K562 (cell line): ENCODE measurements around the gene ADGRA1. TPM values are rescaled to one million over a fixed set of nuclear protein-coding genes. Genes with fewer than 3 reads are reported as not detected.

Experiments used
- ATAC-seq: fragments of 200-7000 bp; cut with Tn5 transposase; 3 replicates; pipeline ENCODE4 v1.9.1; 2020; ENCODE audit warnings: moderate library complexity
- BruUV-seq: library from RNA; stranded (reverse); fragments of 400-500 nt; replicated peaks from 2 replicates; lab custom pipeline; 2021; lab: Mats Ljungman, UMichigan
- CTCF ChIA-PET: fragments of 300-600 bp; formaldehyde crosslinking; extraction: SDS; loops from one replicate; lab custom pipeline; 2021; ENCODE audit warnings: low intra/inter-chr PET ratio; lab: Yijun Ruan, JAX
- POLR2A ChIA-PET: fragments of 300-600, 350-650 bp; sonication (Branson Sonifier 250); formaldehyde crosslinking; extraction: SDS; loops from one replicate; lab custom pipeline; 2021; ENCODE audit warnings: antibody characterized with exemption, inconsistent platforms; lab: Yijun Ruan, JAX
- DNase-seq, 4 experiments: peaks; one replicate each; pipeline versions ENCODE4 v3.0.0 to v3.0.0-alpha.2; 2011 to 2018; ENCODE audit warnings: low spot score in 3 of 4, mixed read lengths in 3 of 4; ENCODE audit errors: extremely low read depth in 1 of 4
- FAIRE-seq: peaks from 2 replicates; lab custom pipeline; 2011; peaks lifted over from hg19 to GRCh38; lab: Jason Lieb, UNC
- H2AFZ ChIP-seq: 2 replicates; pipeline ENCODE4 v1.6.0; 2011; ENCODE audit warnings: low read depth, low read length, control low read depth, inconsistent platforms
- H3K27ac ChIP-seq: fragments of 200-600 bp; 3 replicates; pipeline ENCODE4 v1.8.0; 2011; ENCODE audit warnings: low read depth, mild to moderate bottlenecking, control low read depth, inconsistent platforms, low read length, moderate library complexity, mixed read lengths; ENCODE audit errors: extremely low read depth
- H3K27me3 ChIP-seq, 2 experiments: fragments of 300-600 bp in 1 of 2; 2 replicates in 1 of 2; 3 replicates in 1 of 2; pipeline versions ENCODE4 v1.6.0 to v1.8.0; 2011; ENCODE audit warnings: inconsistent platforms in 2 of 2, low read length in 2 of 2, mild to moderate bottlenecking in 1 of 2, mixed read lengths in 1 of 2, moderate library complexity in 1 of 2; ENCODE audit not compliant: control insufficient read depth in 2 of 2, insufficient read depth in 2 of 2
- H3K36me3 ChIP-seq: fragments of 300-600 bp; 3 replicates; pipeline ENCODE4 v1.8.0; 2011; ENCODE audit warnings: mild to moderate bottlenecking, low read length, inconsistent platforms; ENCODE audit not compliant: control insufficient read depth, insufficient read depth
- H3K4me1 ChIP-seq, 2 experiments: fragments of 200-600 bp in 1 of 2; replicated peaks in 1 of 2; 2 replicates in 1 of 2; 3 replicates in 1 of 2; pipeline versions ENCODE4 v1.5.1 to v1.8.0; 2011; ENCODE audit warnings: inconsistent platforms in 2 of 2, low read length in 2 of 2, mild to moderate bottlenecking in 1 of 2, mixed read lengths in 1 of 2, moderate library complexity in 1 of 2; ENCODE audit not compliant: control insufficient read depth in 2 of 2, insufficient read depth in 2 of 2
- H3K4me2 ChIP-seq: 2 replicates; pipeline ENCODE4 v1.6.1; 2011; ENCODE audit warnings: low read length, control low read depth, inconsistent platforms, mixed read lengths; ENCODE audit not compliant: insufficient read depth
- H3K4me3 ChIP-seq: fragments of 200-600 bp; sonication (generic), shearing (Covaris generic); 2 replicates; pipeline ENCODE4 v1.5.1; 2016; ENCODE audit warnings: control low read depth, inconsistent platforms
- H3K79me2 ChIP-seq: fragments of 200-600 bp; 3 replicates; pipeline ENCODE4 v1.8.0; 2011; ENCODE audit warnings: low read length, inconsistent platforms; ENCODE audit not compliant: control insufficient read depth, insufficient read depth
- H3K9ac ChIP-seq, 2 experiments: 2 replicates each; pipeline versions ENCODE4 v1.6.0 to v1.6.1; 2011; ENCODE audit warnings: low read depth in 2 of 2, low read length in 2 of 2, control low read depth in 1 of 2, inconsistent platforms in 1 of 2, mild to moderate bottlenecking in 1 of 2, mixed read lengths in 1 of 2; ENCODE audit not compliant: insufficient read depth in 1 of 2
- H3K9me1 ChIP-seq: one replicate; pipeline ENCODE4 v1.6.0; 2011; ENCODE audit warnings: inconsistent platforms, mild to moderate bottlenecking, low read length, moderate library complexity; ENCODE audit not compliant: control insufficient read depth, insufficient read depth
- H3K9me3 ChIP-seq: replicated peaks from 2 replicates; pipeline ENCODE4 v1.5.1; 2011; ENCODE audit warnings: low read depth, low read length, inconsistent platforms; ENCODE audit not compliant: control insufficient read depth, insufficient read depth
- H4K20me1 ChIP-seq: replicated peaks from 2 replicates; pipeline ENCODE4 v1.6.1; 2011; ENCODE audit warnings: low read length, inconsistent platforms, mixed read lengths; ENCODE audit not compliant: control insufficient read depth, insufficient read depth
- ARID3A ChIP-seq: IDR thresholded peaks from 2 replicates; pipeline ENCODE4 v1.6.1; 2012; ENCODE audit warnings: low read depth, low read length, improper control_type of control experiment, borderline replicate concordance
- ARID3B ChIP-seq: fragments of 250-450 bp; sonication (Bioruptor Pico); IDR thresholded peaks from 2 replicates; pipeline ENCODE4 v1.4.0; 2020; ENCODE audit warnings: borderline replicate concordance
- BDP1 ChIP-seq: IDR thresholded peaks from 3 replicates; pipeline ENCODE4 v1.6.1; 2011; ENCODE audit not compliant: insufficient read length, insufficient read depth
- BRD4 ChIP-seq: fragments of 200-600 bp; sonication (generic); IDR thresholded peaks from 2 replicates; pipeline ENCODE4 v1.6.1; 2017; ENCODE audit warnings: inconsistent platforms
- JUND ChIP-seq, 2 experiments: IDR thresholded peaks; 2 replicates in 1 of 2; 3 replicates in 1 of 2; pipeline ENCODE4 v1.6.1; 2011; ENCODE audit warnings: borderline replicate concordance in 2 of 2, low read depth in 2 of 2, low read length in 2 of 2, improper control_type of control experiment in 1 of 2, missing biosample characterization in 1 of 2, missing genetic modification characterization in 1 of 2, missing genetic modification reagents in 1 of 2
- SMAD1 ChIP-seq: fragments of 150-350 bp; IDR thresholded peaks from 2 replicates; pipeline ENCODE4 v1.6.1; 2014; ENCODE audit warnings: low read length, low read depth; ENCODE audit not compliant: partially characterized antibody
- SNAPC5 ChIP-seq: fragments of 250-450 bp; sonication (Bioruptor Pico); IDR thresholded peaks from 2 replicates; pipeline ENCODE4 v1.8.0; 2021; ENCODE audit warnings: moderate library complexity, mild to moderate bottlenecking, inconsistent platforms
- SOX6 ChIP-seq: fragments of 450-650 bp; IDR thresholded peaks from 2 replicates; pipeline ENCODE4 v1.6.1; 2014; ENCODE audit warnings: mild to moderate bottlenecking
- SRSF9 ChIP-seq: fragments of 200-400 bp; formaldehyde crosslinking; IDR thresholded peaks from 2 replicates; pipeline ENCODE4 v1.6.1; 2017; ENCODE audit warnings: low read depth, low read length, borderline replicate concordance
- ZBTB7A ChIP-seq: IDR thresholded peaks from 2 replicates; pipeline ENCODE4 v1.6.1; 2011; ENCODE audit warnings: low read depth, mild to moderate bottlenecking, low read length, moderate library complexity, borderline replicate concordance; ENCODE audit not compliant: control insufficient read depth
- WGBS: fragments of 100-300 bp; shearing (Covaris generic); methylation state at CpG from one replicate; pipeline ENCODE4 v1.1.6; 2016; ENCODE audit warnings: low coverage, mixed read lengths; ENCODE audit not compliant: insufficient coverage; ENCODE audit errors: missing lambda C conversion rate; 5-methylcytosine and 5-hydroxymethylcytosine counted together
- in situ Hi-C: fragments of 300-500 bp; cut with MboI; formaldehyde crosslinking; loops from 4 replicates; pipeline ENCODE4 v1.15.0; 2018; ENCODE audit warnings: inconsistent platforms, mixed read lengths
- intact Hi-C: fragments of 100-400 bp; cut with micrococcal nuclease; formaldehyde crosslinking; loops from 2 replicates; pipeline ENCODE4 v1.14.2; 2022
- polyA plus RNA-seq, 8 experiments: library from polyadenylated mRNA; depleted of rRNA in 4 of 8; stranded (reverse) in 5 of 8; unstranded in 3 of 8; fragments of >200 nt; fragmentation: Nextera tagmentation in 2 of 8; fragmentation: Illumina TruSeq in 1 of 8; extraction: Ambion mirVana in 2 of 8; extraction: Trizol in 1 of 8; gene quantifications; 2 replicates each; pipeline versions ENCODE4 v1.2.1 to v1.2.3, GENCODE V29; 2011 to 2014; ENCODE audit warnings: inconsistent platforms in 1 of 8, missing spikeins in 1 of 8
- total RNA-seq, 7 experiments: library from RNA; depleted of rRNA in 6 of 7; stranded (reverse); fragments of >200 nt in 6 of 7; fragmentation: Illumina TruSeq in 2 of 7; extraction: Trizol in 2 of 7; gene quantifications; 2 replicates each; pipeline versions ENCODE4 v1.2.1 to v1.2.3, GENCODE V29; 2011 to 2021; ENCODE audit warnings: low replicate concordance in 1 of 7

Gene ADGRA1
- total and polyA plus RNA-seq, 9 of the 15 experiments (the other 6 are each of a cell fraction or from before 2014, with no cell fraction given), result not detected

GRCh38 chr10:133117036-133117687, 29.4 kb downstream of the ADGRA1 start (continued):
- no peak for TF ChIP-seq ARID3A
- TF ChIP-seq SOX6, result no peak
- TF ChIP-seq BRD4, result no peak

- no peaks in the 10 kb centered on the region for H3K9me1 ChIP-seq
- no peaks in the 10 kb centered on the region for H3K4me1 ChIP-seq
- DNase-seq (no peak), ATAC-seq (no peak), FAIRE-seq (no peak)
- H3K27me3 ChIP-seq, result peaks cover 0 to 8% of the 10 kb centered on the region in 2 experiments; a peak in 2 of 5 replicates
- 0% methylated on average over 6 of the region's 8 CpGs for WGBS
- H3K36me3 ChIP-seq, result no peaks in the 10 kb centered on the region
- in situ Hi-C loops (loop anchor here (25.0 kb wide), 1 partner anchor 455 kb away; no protein-coding TSS in a partner anchor), intact Hi-C loops (no loop called here)
- no peak for TF ChIP-seq JUND (IDR thresholded peaks at IDR 0.05; ENCODE audit: borderline replicate concordance, low read depth, low read length)
- no peak for TF ChIP-seq JUND (tag; IDR thresholded peaks at IDR 0.05; ENCODE audit: borderline replicate concordance, low read depth, low read length)
- TF ChIP-seq SMAD1, result no peak
- TF ChIP-seq BDP1, result no peak
- TF ChIP-seq SRSF9, result no peak
- no peak for TF ChIP-seq ARID3B (CRISPR knock-in tag)
- TF ChIP-seq ZBTB7A, result no peak
- TF ChIP-seq BRD4, result no peak
- TF ChIP-seq SNAPC5, result no peak
- H3K4me3 ChIP-seq, result no peak overlapping the region
- ChIA-PET CTCF (no interaction called here), POLR2A (no interaction called here)
- BruUV-seq, result no TSS peak
- no peak overlapping the region for H2AFZ ChIP-seq
- H3K79me2 ChIP-seq, result no peaks in the 10 kb centered on the region
- no peaks in the 10 kb centered on the region for H3K9me3 ChIP-seq
- no peaks in the 10 kb centered on the region for H4K20me1 ChIP-seq
- H3K4me2 ChIP-seq, result no peak overlapping the region
- H3K27ac ChIP-seq, result no peak overlapping the region
- no peak overlapping the region for H3K9ac ChIP-seq
Measured at GRCh38 chr10:133117688-133118071, 30.0 kb downstream of the ADGRA1 start.
